GM23338 (cell line): Measurements from ENCODE around the gene NMBR. TPM values are rescaled to one million over a fixed set of nuclear protein-coding genes. Genes with fewer than 3 reads are reported as not detected.

ENCODE experiments used
- ATAC-seq: fragments of 200-7000 bp; cut with Tn5 transposase; 3 replicates; pipeline ENCODE4 v1.9.1; 2020
- DNase-seq: peaks from one replicate; pipeline ENCODE4 v3.0.0-alpha.2; 2015; ENCODE audit warnings: low spot score
- H2AFZ ChIP-seq: fragments of 200-600 bp; sonication (generic); 2 replicates; pipeline ENCODE4 v1.8.0; 2016; ENCODE audit warnings: antibody characterized with exemption, mild to moderate bottlenecking, moderate library complexity
- H3F3A ChIP-seq: fragments of 200-600 bp; sonication (generic); replicated peaks from 2 replicates; pipeline ENCODE4 v1.8.0; 2017; ENCODE audit warnings: antibody characterized with exemption, mixed run types, low read depth
- H3K27ac ChIP-seq: fragments of 200-600 bp; sonication (generic); 2 replicates; pipeline ENCODE4 v1.6.1; 2016; ENCODE audit warnings: low read depth
- H3K27me3 ChIP-seq: fragments of 200-600 bp; sonication (generic); 2 replicates; pipeline ENCODE4 v1.8.0; 2016; ENCODE audit warnings: mild to moderate bottlenecking, mixed run types, moderate library complexity; ENCODE audit not compliant: insufficient read depth
- H3K36me3 ChIP-seq: fragments of 200-600 bp; sonication (generic); 2 replicates; pipeline ENCODE4 v1.8.0; 2016; ENCODE audit warnings: mild to moderate bottlenecking; ENCODE audit not compliant: insufficient read depth
- H3K4me1 ChIP-seq: fragments of 200-600 bp; sonication (generic); 2 replicates; pipeline ENCODE4 v1.8.0; 2016; ENCODE audit warnings: mild to moderate bottlenecking, moderate library complexity; ENCODE audit not compliant: insufficient read depth
- H3K4me2 ChIP-seq: fragments of 200-600 bp; sonication (generic); 2 replicates; pipeline ENCODE4 v1.7.1; 2017; ENCODE audit warnings: mixed run types
- H3K4me3 ChIP-seq: fragments of 200-600 bp; sonication (generic); 2 replicates; pipeline ENCODE4 v1.6.1; 2016; ENCODE audit warnings: mixed run types
- H3K79me2 ChIP-seq: fragments of 200-600 bp; sonication (generic); replicated peaks from 2 replicates; pipeline ENCODE4 v1.8.0; 2017; ENCODE audit warnings: mild to moderate bottlenecking; ENCODE audit not compliant: insufficient read depth
- H3K9me2 ChIP-seq: fragments of 200-600 bp; sonication (generic); 2 replicates; pipeline ENCODE4 v1.8.0; 2017; ENCODE audit not compliant: insufficient read depth
- H4K20me1 ChIP-seq: fragments of 200-600 bp; sonication (generic); replicated peaks from 2 replicates; pipeline ENCODE4 v1.8.0; 2017; ENCODE audit warnings: mild to moderate bottlenecking; ENCODE audit not compliant: insufficient read depth
- H3K27ac Mint-ChIP-seq: 2 replicates; pipeline ENCODE4 v1.8.0; 2020; ENCODE audit warnings: inconsistent platforms, mild to moderate bottlenecking, moderate library complexity, mixed read lengths
- H3K27me3 Mint-ChIP-seq: 3 replicates; pipeline ENCODE4 v1.8.0; 2022; ENCODE audit warnings: low read depth, mild to moderate bottlenecking, moderate library complexity, mixed read lengths, inconsistent platforms; ENCODE audit not compliant: insufficient read depth, poor library complexity
- H3K36me3 Mint-ChIP-seq: 3 replicates; pipeline ENCODE4 v1.8.0; 2021; ENCODE audit warnings: low read depth, mild to moderate bottlenecking, inconsistent platforms, moderate library complexity, mixed read lengths
- H3K4me1 Mint-ChIP-seq: 3 replicates; pipeline ENCODE4 v1.8.0; 2020; ENCODE audit warnings: mild to moderate bottlenecking, inconsistent platforms, mixed read lengths
- H3K4me3 Mint-ChIP-seq: 3 replicates; pipeline ENCODE4 v1.8.0; 2021; ENCODE audit warnings: moderate library complexity, mild to moderate bottlenecking, inconsistent platforms, mixed read lengths
- H3K9me3 Mint-ChIP-seq: 3 replicates; pipeline ENCODE4 v1.8.0; 2020; ENCODE audit warnings: moderate library complexity, mild to moderate bottlenecking, inconsistent platforms, mixed read lengths
- CREB1 ChIP-seq: fragments of 250-450 bp; sonication (Bioruptor Pico); IDR thresholded peaks from 2 replicates; pipeline ENCODE4 v1.5.0; 2020; ENCODE audit warnings: low read depth, mild to moderate bottlenecking, moderate library complexity
- EZH2 ChIP-seq: fragments of 200-600 bp; sonication (generic); IDR thresholded peaks from one replicate; pipeline ENCODE4 v1.8.0; 2017; ENCODE audit warnings: antibody characterized with exemption, mild to moderate bottlenecking, low read depth; ENCODE audit not compliant: unreplicated experiment
- EZH2phosphoT487 ChIP-seq: fragments of 200-600 bp; sonication (generic); IDR thresholded peaks from one replicate; pipeline ENCODE4 v1.8.1; 2018; ENCODE audit warnings: antibody characterized with exemption; ENCODE audit not compliant: unreplicated experiment
- JUNB ChIP-seq: IDR thresholded peaks from one replicate; pipeline ENCODE4 v1.6.1; 2016; ENCODE audit warnings: antibody characterized with exemption; ENCODE audit not compliant: unreplicated experiment
- NANOG ChIP-seq: IDR thresholded peaks from 2 replicates; pipeline ENCODE4 v1.6.1; 2016; ENCODE audit warnings: antibody characterized with exemption, borderline replicate concordance
- POLR2AphosphoS5 ChIP-seq: IDR thresholded peaks from 2 replicates; pipeline ENCODE4 v1.6.1; 2016; ENCODE audit warnings: antibody characterized with exemption, low read depth
- REST ChIP-seq: IDR thresholded peaks from one replicate; pipeline ENCODE4 v1.6.1; 2018; ENCODE audit warnings: antibody characterized with exemption; ENCODE audit not compliant: unreplicated experiment
- STAT1 ChIP-seq: IDR thresholded peaks from one replicate; pipeline ENCODE4 v1.6.1; 2016; ENCODE audit warnings: antibody characterized with exemption; ENCODE audit not compliant: unreplicated experiment
- ZNF114 ChIP-seq: fragments of 250-450 bp; sonication (Bioruptor Pico); IDR thresholded peaks from 2 replicates; pipeline ENCODE4 v1.5.0; 2020; ENCODE audit warnings: mild to moderate bottlenecking, moderate library complexity
- ZNF462 ChIP-seq: fragments of 250-450 bp; sonication (Bioruptor Pico); IDR thresholded peaks from 2 replicates; pipeline ENCODE4 v1.5.0; 2020; ENCODE audit warnings: mild to moderate bottlenecking, moderate library complexity
- polyA plus RNA-seq: library from polyadenylated mRNA; unstranded; fragments of >200 nt; fragmentation: Nextera tagmentation; extraction: Ambion mirVana; gene quantifications from 2 replicates; pipeline ENCODE4 v1.2.1, GENCODE V29; 2016
- total RNA-seq: library from RNA; depleted of rRNA; stranded (reverse); fragments of >200 nt; shearing (Covaris generic); gene quantifications from 2 replicates; pipeline ENCODE4 v1.2.3, GENCODE V29; 2014

Gene NMBR
- total and polyA plus RNA-seq, 2 experiments from 2014 or later, result not detected

GRCh38 chr6:142055219-142055618 is 91.7 kb downstream of the NMBR start:
- no peak overlapping the region for H2AFZ ChIP-seq

More at GRCh38 chr6:142055219-142055618, 91.7 kb downstream of the NMBR start:
- Histone ChIP-seq H3K4me2 (no peak overlapping the region), H3K4me1 (no peaks in the 10 kb centered on the region), H3K79me2 (no peaks in the 10 kb centered on the region), H3F3A (no peaks in the 10 kb centered on the region), H3K27ac (no peak overlapping the region), H3K27me3 (no peaks in the 10 kb centered on the region), H3K4me3 (no peak overlapping the region), H3K36me3 (no peaks in the 10 kb centered on the region), H4K20me1 (no peaks in the 10 kb centered on the region), H3K9me2 (peaks cover 5% of the 10 kb centered on the region; the same call in 1 of the 2 replicates)
- no peaks in the 10 kb centered on the region for H3K36me3 Mint-ChIP-seq
- no peak overlapping the region for H3K4me3 Mint-ChIP-seq
- H3K4me1 Mint-ChIP-seq, result no peaks in the 10 kb centered on the region
- H3K9me3 Mint-ChIP-seq, result peaks cover 4% of the 10 kb centered on the region; the same call in 1 of the 3 replicates
- H3K27me3 Mint-ChIP-seq, result no peaks in the 10 kb centered on the region
- H3K27ac Mint-ChIP-seq, result no peak overlapping the region
- DNase-seq (no peak), ATAC-seq (no peak)
- TF ChIP-seq NANOG (no peak), CREB1 (CRISPR knock-in tag) (no peak), STAT1 (no peak), POLR2AphosphoS5 (no peak), REST (no peak), EZH2phosphoT487 (no peak), EZH2 (no peak), ZNF114 (CRISPR knock-in tag) (no peak), ZNF462 (CRISPR knock-in tag) (no peak), JUNB (no peak)
